T47D (cell line): ENCODE measurements around the gene FTCDNL1.

Source experiments
- DNase-seq, 2 experiments: peaks; one replicate each; pipeline versions ENCODE4 v3.0.0 to v3.0.0-alpha.2; 2011 to 2012; ENCODE audit warnings: low read depth in 1 of 2, low spot score in 1 of 2
- JUND ChIP-seq: IDR thresholded peaks from 2 replicates; pipeline ENCODE4 v1.6.1; 2012; ENCODE audit warnings: low read depth
- in situ Hi-C: cut with HindIII; loops from 2 replicates; pipeline ENCODE4 v1.10.0; 2016; ENCODE audit warnings: low sequenced_read_pairs, low pct_unique_long_range_greater_than_20kb

Gene FTCDNL1

DNA sequence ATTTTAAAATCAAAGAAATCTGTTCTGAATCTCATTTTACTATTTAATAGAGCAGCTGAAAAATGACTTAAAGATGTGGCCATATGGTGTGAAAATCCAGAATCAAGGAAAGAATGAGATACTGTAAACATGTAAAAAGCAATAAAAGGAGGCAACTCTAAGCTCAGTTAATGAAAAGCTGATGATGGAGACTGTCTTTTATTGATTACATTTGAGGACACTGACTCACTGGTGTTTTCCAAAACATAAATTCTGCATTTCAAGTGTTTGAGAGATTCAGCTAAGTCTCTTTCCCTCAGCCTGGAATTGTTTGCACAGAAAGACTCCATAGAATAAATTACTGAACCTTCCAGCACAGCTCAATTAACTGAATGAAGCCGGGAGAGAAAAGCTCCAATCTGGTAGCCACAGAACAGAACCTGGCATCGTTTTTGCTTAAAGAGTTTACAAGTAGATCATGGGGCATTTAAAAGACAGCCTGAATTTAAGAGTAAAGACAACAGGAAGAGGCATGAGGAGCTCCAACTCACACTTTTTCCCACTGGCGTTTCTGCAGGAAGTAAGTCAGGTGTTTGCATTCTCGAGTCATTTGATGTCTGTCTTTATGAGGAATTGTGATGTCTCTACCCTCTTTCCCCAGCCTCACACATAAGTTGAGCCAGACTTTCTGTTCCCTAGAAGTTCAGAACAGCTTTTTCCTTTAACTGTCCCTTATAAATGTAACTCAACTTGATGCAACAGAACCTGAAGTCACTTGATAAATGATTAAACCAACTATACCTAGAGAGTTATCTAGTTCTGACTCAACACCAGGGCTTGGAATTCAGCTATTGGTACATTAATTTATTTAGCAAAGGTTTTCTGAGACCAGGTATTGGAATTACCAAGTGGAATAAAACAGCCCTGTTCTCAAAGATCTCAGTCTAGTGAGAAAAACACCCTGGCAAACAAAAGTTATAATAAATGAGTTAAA lies 53.3 kb downstream of the FTCDNL1 start:
- DNase-seq: no peak
- in situ Hi-C loops: no loop called here
- no peak for TF ChIP-seq JUND

DNA sequence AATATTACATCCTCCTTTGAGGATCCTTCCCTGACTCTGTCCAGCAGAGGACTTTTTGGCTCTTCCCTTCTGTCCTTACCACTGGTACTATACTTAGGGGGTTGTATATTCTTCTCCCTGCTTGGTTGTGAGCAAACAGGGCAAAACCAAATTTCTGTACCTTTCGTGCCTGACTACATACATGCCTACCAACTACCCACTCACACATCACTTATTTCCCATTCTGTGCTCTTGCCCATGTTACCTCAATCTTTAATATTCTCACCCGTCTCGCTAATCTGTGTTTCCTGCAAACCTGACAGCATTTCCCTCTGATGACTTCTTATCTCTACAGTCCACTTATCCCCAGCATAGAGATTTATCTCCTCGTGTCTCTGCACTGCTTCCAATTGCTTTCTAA lies 58.6 kb downstream of the FTCDNL1 start:
- DNase-seq: no peak
- in situ Hi-C loops: no loop called here
- no peak for TF ChIP-seq JUND

DNA sequence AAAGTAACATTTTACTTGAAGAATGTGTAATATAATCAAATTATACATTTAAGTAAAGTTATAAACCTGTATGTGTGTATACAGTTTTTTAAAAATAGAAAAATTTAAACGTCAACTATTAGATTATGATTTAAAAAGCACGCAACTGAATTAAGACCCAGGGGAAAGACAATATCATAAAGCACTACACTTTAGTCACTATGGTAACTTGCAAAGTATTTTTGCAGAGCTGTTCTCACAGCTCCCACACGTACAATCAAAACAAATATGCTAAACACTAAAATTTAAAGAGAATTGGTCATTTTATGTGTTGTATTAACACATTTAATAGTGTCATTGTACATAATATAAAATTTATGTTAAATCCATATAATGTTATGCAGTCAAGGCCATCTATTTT lies 59.7 kb downstream of the FTCDNL1 start:
- in situ Hi-C loops: no loop called here
- no peak for DNase-seq
- no peak for TF ChIP-seq JUND

DNA sequence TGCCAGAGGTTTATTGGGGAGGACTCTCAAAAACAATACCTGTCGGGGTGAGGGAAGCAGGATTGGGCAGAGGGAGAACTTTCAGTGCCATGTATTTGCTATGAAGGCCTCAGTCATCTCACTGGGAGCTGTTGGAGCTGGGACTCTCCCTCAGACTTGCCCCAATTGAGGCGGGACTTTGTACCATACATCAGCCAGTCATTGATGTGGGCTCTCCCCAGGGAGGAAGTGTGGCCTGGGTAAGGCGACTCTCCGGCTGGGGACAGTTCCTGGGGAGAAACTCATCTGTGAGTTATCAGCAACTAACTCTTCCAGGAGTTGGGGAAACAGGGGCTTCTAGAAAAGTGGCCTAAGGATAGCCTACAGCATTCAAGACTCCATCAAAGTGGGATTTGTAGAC lies 66.5 kb downstream of the FTCDNL1 start:
- no peak for TF ChIP-seq JUND
- DNase-seq: no peak
- in situ Hi-C loops: no loop called here

DNA sequence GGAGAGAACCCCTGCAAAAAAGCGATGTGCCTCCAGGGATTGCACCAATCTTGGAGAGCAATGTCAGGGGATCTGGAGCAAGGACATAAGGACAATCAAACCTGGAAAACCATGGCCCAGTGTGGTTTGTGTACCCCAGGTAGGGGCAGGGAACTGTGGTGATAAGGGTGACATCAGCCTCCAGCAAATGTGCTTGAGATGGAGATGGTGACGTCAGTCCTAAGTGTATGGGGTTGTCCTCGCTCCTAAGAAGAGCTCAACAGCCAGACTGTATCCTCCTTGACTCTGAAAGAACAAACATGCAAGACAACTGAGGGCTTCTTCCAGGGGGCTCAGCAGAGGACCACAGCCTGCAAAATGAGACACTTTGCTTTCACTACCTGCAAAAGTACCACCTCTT lies 71.4 kb downstream of the FTCDNL1 start:
- no peak for DNase-seq
- no peak for TF ChIP-seq JUND
- in situ Hi-C loops: no loop called here

DNA sequence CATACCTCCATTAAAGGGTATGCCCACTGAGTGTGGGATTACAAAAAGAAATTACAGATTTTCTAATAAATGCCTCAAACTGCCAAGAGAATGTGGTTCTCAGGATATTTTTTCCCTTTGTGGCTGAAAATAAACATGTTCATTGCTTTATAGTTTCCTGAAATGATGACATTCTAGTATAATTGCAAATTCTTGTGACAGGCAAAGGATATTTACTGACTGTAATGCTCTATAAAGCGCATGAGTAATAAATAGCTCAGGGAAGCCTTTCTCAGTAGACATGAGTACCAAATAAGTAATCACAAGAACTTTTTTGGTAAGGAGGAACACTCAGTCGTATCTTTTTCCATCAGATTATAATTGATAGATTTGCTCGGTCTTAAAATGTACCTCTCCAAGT lies 72.3 kb downstream of the FTCDNL1 start:
- TF ChIP-seq JUND: no peak

DNA sequence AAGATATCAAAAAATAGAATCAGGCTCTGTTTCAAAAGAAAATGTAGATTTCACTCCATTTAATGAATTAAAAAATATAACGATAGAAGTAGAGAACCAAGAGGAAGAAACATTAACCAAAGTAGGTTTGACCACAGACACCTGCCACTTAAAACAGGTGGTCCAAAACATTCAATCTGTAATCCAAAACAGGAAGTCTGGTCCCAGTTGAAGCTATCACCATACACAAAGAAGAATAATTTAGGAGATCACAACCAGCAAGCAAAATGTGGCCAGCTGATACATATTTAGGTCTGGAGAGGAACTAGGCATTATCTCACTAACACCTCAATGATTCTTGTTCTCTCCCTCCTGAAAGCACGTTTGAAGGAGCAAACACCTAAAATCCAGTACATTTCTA lies 73.1 kb downstream of the FTCDNL1 start:
- no peak for DNase-seq
- in situ Hi-C loops: no loop called here
- no peak for TF ChIP-seq JUND

More for the DNA sequence above, 72.3 kb downstream of the FTCDNL1 start:
- DNase-seq: no peak
- in situ Hi-C loops: no loop called here

DNA sequence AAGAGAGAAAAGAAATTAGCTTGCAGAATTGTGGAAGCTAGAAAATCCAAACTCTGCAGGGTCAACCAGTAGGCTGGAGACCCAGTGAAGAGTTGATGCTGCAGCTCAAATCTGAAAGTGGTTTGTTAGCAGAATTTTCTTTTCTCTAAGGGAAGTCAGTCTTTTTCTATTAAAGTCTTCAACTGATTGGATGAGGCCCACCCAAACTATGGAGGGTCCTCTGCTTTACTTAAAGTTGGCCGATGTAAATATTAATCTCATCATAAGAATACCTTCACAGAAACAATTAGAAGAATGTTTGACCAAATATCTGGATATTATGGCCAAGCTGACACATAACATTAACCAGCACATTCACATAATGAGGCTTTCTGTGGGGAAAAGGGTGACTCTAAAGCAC lies 73.7 kb downstream of the FTCDNL1 start:
- DNase-seq: no peak
- no peak for TF ChIP-seq JUND
- in situ Hi-C loops: no loop called here

DNA sequence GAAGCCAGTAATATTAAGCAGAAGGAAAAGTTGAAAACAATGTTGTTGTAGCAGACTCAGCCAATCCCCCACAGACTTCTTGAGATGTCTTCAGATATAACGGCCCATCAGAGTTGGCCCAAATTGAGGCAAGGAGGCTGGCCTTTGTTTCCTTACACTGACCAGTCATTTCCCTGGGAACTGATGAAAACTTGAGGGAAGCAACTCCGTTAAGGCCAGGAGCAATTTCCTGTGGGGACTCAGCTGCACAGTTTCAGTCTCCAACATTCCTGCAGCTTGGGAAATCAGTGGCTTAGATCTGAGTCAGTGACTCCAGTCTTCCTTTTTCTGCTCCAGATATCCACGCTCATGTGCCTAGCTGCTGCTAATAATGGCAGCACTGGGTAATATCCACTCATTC lies 75.7 kb downstream of the FTCDNL1 start:
- no peak for DNase-seq
- in situ Hi-C loops: no loop called here
- no peak for TF ChIP-seq JUND

DNA sequence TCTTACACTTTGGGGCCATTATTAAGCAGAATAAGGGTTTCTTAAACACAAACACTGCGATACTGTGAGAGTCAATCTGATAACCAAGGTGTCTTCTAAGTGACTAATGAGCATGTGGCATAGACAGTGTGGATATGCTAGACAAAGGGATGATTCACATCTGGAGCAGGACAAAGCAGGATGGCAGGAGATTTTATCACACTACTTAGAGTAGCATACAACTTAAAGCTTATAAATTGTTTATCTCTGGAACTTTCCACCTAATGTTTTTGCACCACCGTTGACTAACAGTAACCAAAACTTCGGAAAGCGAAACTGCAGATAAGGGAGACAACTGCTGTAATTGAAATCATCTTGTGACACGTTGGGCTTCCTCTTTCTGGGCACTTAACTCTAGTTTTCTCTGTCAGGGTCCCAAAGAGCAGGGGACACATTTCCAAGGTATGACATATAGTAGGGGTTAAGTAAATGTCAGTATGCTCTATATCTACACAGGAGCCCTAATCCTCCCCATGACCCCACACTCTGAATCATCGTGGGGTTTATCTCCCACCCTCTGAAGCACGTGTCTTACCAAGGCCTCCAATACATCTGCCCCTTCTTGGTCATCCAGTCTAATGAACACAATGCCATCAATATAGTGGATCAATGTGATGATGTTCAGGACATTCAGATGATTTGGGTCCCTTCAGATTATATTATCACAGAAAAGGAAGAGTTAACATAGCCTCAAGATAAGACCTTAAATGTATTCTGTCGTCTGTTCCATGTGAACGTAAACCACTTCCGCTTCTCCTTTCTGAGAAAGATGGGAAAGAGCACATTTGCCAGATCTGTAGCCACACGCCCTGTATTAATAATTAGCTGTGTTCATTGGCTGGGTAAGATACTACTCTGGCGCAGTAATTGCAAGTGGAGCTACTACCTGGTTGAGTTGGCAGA lies 78.7 kb downstream of the FTCDNL1 start:
- in situ Hi-C loops: no loop called here
- no peak for DNase-seq
- no peak for TF ChIP-seq JUND

DNA sequence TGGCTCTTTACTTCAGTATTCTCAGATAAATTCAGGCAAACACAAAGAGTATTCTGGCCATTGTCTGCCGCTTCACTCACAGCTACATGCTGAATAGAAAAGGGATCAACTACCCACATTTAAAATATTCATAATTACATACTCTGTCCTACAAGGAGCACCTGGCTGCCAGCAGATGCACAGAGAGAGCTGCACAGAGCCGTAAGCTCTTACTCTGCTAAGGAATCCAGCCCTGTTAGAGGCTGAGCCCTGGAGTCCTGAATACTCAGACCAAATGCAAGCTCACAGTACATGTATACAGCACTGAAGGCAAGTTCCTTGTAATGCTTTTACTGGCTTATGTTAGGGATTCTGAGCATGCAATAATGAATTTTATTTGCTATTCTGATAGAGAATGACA lies 80.3 kb downstream of the FTCDNL1 start:
- in situ Hi-C loops: no loop called here
- no peak for TF ChIP-seq JUND
- DNase-seq: no peak

DNA sequence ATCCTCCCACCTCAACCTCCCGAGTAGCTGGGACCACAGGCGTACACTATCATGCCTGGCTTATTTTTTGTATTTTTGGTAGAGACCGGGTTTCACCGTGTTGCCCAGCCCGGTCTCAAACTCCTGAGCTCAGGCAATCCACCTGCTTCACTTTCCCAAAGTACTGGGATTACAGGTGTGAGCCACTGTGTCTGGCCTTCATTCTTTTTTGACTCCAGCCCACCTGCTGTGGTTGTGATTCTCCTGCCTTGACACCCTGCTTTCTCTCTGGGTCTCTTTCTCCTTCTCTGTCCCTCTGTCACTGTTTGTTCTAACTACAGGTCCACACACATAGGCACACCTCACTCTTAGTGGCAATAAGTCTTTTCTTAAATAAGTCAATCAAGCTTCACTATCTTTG lies 85.3 kb downstream of the FTCDNL1 start:
- in situ Hi-C loops: no loop called here
- no peak for DNase-seq
- no peak for TF ChIP-seq JUND
